ENCODE data around the gene PRDM12.

PRDM12 gene

GRCh38 chr9:130635721-130636647, 28.4 kb upstream of the PRDM12 start:
- no peak for DNase-seq (ENCODE audit: insufficient read length, low spot score)
- no peak for FAIRE-seq

- no peak for FAIRE-seq
- no peak for DNase-seq (ENCODE audit: insufficient read length, low spot score)
These were observed 27.8 kb upstream of the PRDM12 start for GRCh38 chr9:130636648-130637020.

GRCh38 chr9:130638284-130639123, 25.9 kb upstream of the PRDM12 start:
- DNase-seq (ENCODE audit: insufficient read length, low spot score) = no peak
- FAIRE-seq = no peak

- no peak for FAIRE-seq
- DNase-seq (ENCODE audit: insufficient read length, low spot score) = no peak
These were observed 25.1 kb upstream of the PRDM12 start for GRCh38 chr9:130639124-130639765.

- no peak for FAIRE-seq
These were observed 24.4 kb upstream of the PRDM12 start for GRCh38 chr9:130639866-130640555.

GRCh38 chr9:130640681-130641080, 23.7 kb upstream of the PRDM12 start:
- no peak for DNase-seq (ENCODE audit: insufficient read length, low spot score)
- FAIRE-seq = no peak

More at GRCh38 chr9:130639866-130640555, 24.4 kb upstream of the PRDM12 start:
- DNase-seq (ENCODE audit: insufficient read length, low spot score) = no peak

GRCh38 chr9:130642926-130643325, 21.5 kb upstream of the PRDM12 start:
- FAIRE-seq (no peak), DNase-seq (ENCODE audit: insufficient read length, low spot score) (no peak)

GRCh38 chr9:130651221-130651620, 13.2 kb upstream of the PRDM12 start:
- DNase-seq (ENCODE audit: insufficient read length, low spot score) = no peak
- FAIRE-seq = no peak

GRCh38 chr9:130651752-130652151, 12.6 kb upstream of the PRDM12 start:
- no peak for FAIRE-seq
- no peak for DNase-seq (ENCODE audit: insufficient read length, low spot score)

GRCh38 chr9:130654879-130655278, 9.5 kb upstream of the PRDM12 start:
- DNase-seq (ENCODE audit: insufficient read length, low spot score) = no peak
- no peak for FAIRE-seq

- FAIRE-seq = no peak
- no peak for DNase-seq (ENCODE audit: insufficient read length, low spot score)
These were observed 5.3 kb upstream of the PRDM12 start for GRCh38 chr9:130658893-130659698.

GRCh38 chr9:130659699-130660248, 4.6 kb upstream of the PRDM12 start:
- FAIRE-seq = no peak
- no peak for DNase-seq (ENCODE audit: insufficient read length, low spot score)

GRCh38 chr9:130660326-130660682, 4.1 kb upstream of the PRDM12 start:
- FAIRE-seq (no peak), DNase-seq (ENCODE audit: insufficient read length, low spot score) (no peak)

- no peak for DNase-seq (ENCODE audit: insufficient read length, low spot score)
- no peak for FAIRE-seq
These were observed 3.5 kb upstream of the PRDM12 start for GRCh38 chr9:130660683-130661450.

- FAIRE-seq = no peak
These were observed 2.8 kb upstream of the PRDM12 start for GRCh38 chr9:130661451-130662098.

GRCh38 chr9:130662099-130662969, 2.1 kb upstream of the PRDM12 start:
- DNase-seq (ENCODE audit: insufficient read length, low spot score) = no peak
- FAIRE-seq = no peak

More at GRCh38 chr9:130661451-130662098, 2.8 kb upstream of the PRDM12 start:
- no peak for DNase-seq (ENCODE audit: insufficient read length, low spot score)

- no peak for DNase-seq (ENCODE audit: insufficient read length, low spot score)
- FAIRE-seq = no peak
These were observed 1.5 kb upstream of the PRDM12 start for GRCh38 chr9:130662970-130663257.
